GM18868 (cell line): ENCODE results near the gene FABP7.

ENCODE experiments used
- ATAC-seq: cut with Tn5 transposase; IDR thresholded peaks from one replicate; pipeline ENCODE4 v1.9.1; 2021; ENCODE audit warnings: mild to moderate bottlenecking, moderate library complexity; ENCODE audit not compliant: unreplicated experiment

The FABP7 gene

GRCh38 chr6:122832459-122832858 lies 52.9 kb downstream of the FABP7 start:
- ATAC-seq: no peak

GRCh38 chr6:122833021-122833491 lies 53.5 kb downstream of the FABP7 start:
- ATAC-seq: no peak
